Prostate gland (tissue), 2 donors: ENCODE measurements around the gene RCVRN.

Source experiments
- CTCF ChIP-seq, 4 experiments: fragments of 200-600 bp in 2 of 4; fragments of 450-650 bp in 2 of 4; sonication (generic) in 2 of 4; IDR thresholded peaks; 1 replicate in 3 of 4; 2 replicates in 1 of 4; pipeline ENCODE4 v1.5.1; 2016 to 2019; ENCODE audit warnings: antibody characterized with exemption in 4 of 4, mild to moderate bottlenecking in 2 of 4, moderate library complexity in 2 of 4
- POLR2A ChIP-seq: fragments of 450-650 bp; IDR thresholded peaks from one replicate; pipeline ENCODE4 v1.6.1; 2016; ENCODE audit warnings: antibody characterized with exemption, mild to moderate bottlenecking
- POLR2AphosphoS5 ChIP-seq: sonication (generic); formaldehyde crosslinking; IDR thresholded peaks from one replicate; pipeline ENCODE4 v1.6.1; 2017; ENCODE audit warnings: antibody characterized with exemption

GRCh38 chr17:9894231-9894630 lies 10.8 kb downstream of the RCVRN start:
- no peak for TF ChIP-seq CTCF (IDR thresholded peaks at IDR 0.05)
- no peak for TF ChIP-seq POLR2AphosphoS5
- TF ChIP-seq POLR2A, result no peak
